ENCODE measurements around the gene FAM184B. TPM values are rescaled to one million over a fixed set of nuclear protein-coding genes. Genes with fewer than 3 reads are reported as not detected.
"Not testable (repeated sequence)": the region's sequence is repeated elsewhere in the genome, so short reads cannot be mapped to it uniquely, and the experiment has no call there.

FAM184B gene
- total RNA-seq, 4 donors from 2014 or later, result 0.11 to 0.53 (median 0.49) TPM; not detected in 1

- no peak for DNase-seq
- Histone ChIP-seq H3K4me3 (no peak overlapping the region), H3K27ac (no peak overlapping the region), H3K27me3 (no peaks in the 10 kb centered on the region), H3K4me1 (peaks cover 0 to 6% of the 10 kb centered on the region in 2 donors), H3K36me3 (no peaks in the 10 kb centered on the region), H3K9me3 (no peaks in the 10 kb centered on the region)
- in situ Hi-C loops (cut with MboI; ENCODE audit: low sequenced_read_pairs in 4 of 4), result loop anchor here in 1 of 4 donors (10.0 kb wide), 1 partner anchor 71 kb away; no protein-coding TSS in a partner anchor
- TF ChIP-seq POLR2A (IDR thresholded peaks at IDR 0.05) (no peak), CTCF (IDR thresholded peaks at IDR 0.05 in 4 of 5, conservative IDR thresholded peaks at IDR 0.05 in 1 of 5) (no peak)
- intact Hi-C loops (cut with DNase I; ENCODE audit: low total_unique reads), result no loop called here
- ATAC-seq, result no peak
Observed at GRCh38 chr4:17665852-17666251, 115.6 kb downstream of the FAM184B start.

- ATAC-seq, result no peak
- Histone ChIP-seq H3K9me3 (no peaks in the 10 kb centered on the region), H3K36me3 (no peaks in the 10 kb centered on the region), H3K27ac (no peak overlapping the region), H3K4me3 (no peak overlapping the region), H3K27me3 (no peaks in the 10 kb centered on the region), H3K4me1 (peaks cover 0 to 6% of the 10 kb centered on the region in 2 donors)
- intact Hi-C loops (cut with DNase I; ENCODE audit: low total_unique reads) (no loop called here), in situ Hi-C loops (cut with MboI; ENCODE audit: low sequenced_read_pairs in 4 of 4) (loop anchor here in 1 of 4 donors (10.0 kb wide), 1 partner anchor 71 kb away; no protein-coding TSS in a partner anchor)
- DNase-seq, result no peak
- TF ChIP-seq POLR2A (IDR thresholded peaks at IDR 0.05), result no peak
- TF ChIP-seq CTCF (IDR thresholded peaks at IDR 0.05 in 4 of 5, conservative IDR thresholded peaks at IDR 0.05 in 1 of 5), result no peak
Observed at GRCh38 chr4:17665346-17665745, 116.1 kb downstream of the FAM184B start.

- no peak for DNase-seq
- Histone ChIP-seq H3K27ac (no peak overlapping the region), H3K4me1 (peaks cover 0 to 2% of the 10 kb centered on the region in 2 donors), H3K27me3 (no peaks in the 10 kb centered on the region), H3K36me3 (no peaks in the 10 kb centered on the region), H3K9me3 (no peaks in the 10 kb centered on the region), H3K4me3 (no peak overlapping the region)
- TF ChIP-seq CTCF (IDR thresholded peaks at IDR 0.05 in 4 of 5, conservative IDR thresholded peaks at IDR 0.05 in 1 of 5) (no peak), POLR2A (IDR thresholded peaks at IDR 0.05) (no peak)
- intact Hi-C loops (cut with DNase I; ENCODE audit: low total_unique reads), result no loop called here
- in situ Hi-C loops (cut with MboI; ENCODE audit: low sequenced_read_pairs in 4 of 4), result loop anchor here in 1 of 4 donors (10.0 kb wide), 1 partner anchor 70 kb away; no protein-coding TSS in a partner anchor
- no peak for ATAC-seq
Observed at GRCh38 chr4:17664755-17665154, 116.7 kb downstream of the FAM184B start.

GRCh38 chr4:17662694-17663093 is 118.7 kb downstream of the FAM184B start:
- no peaks in the 10 kb centered on the region for H3K4me1 ChIP-seq
- no peaks in the 10 kb centered on the region for H3K9me3 ChIP-seq
- no peak overlapping the region for H3K27ac ChIP-seq
- no peaks in the 10 kb centered on the region for H3K27me3 ChIP-seq
- H3K36me3 ChIP-seq, result no peaks in the 10 kb centered on the region
- TF ChIP-seq POLR2A (IDR thresholded peaks at IDR 0.05) (no peak), CTCF (IDR thresholded peaks at IDR 0.05 in 4 of 5, conservative IDR thresholded peaks at IDR 0.05 in 1 of 5) (no peak)
- no peak for DNase-seq
- intact Hi-C loops (cut with DNase I; ENCODE audit: low total_unique reads), result no loop called here
- in situ Hi-C loops (cut with MboI; ENCODE audit: low sequenced_read_pairs in 4 of 4), result loop anchor here in 1 of 4 donors (10.0 kb wide), 1 partner anchor 68 kb away; no protein-coding TSS in a partner anchor
- H3K4me3 ChIP-seq, result no peak overlapping the region
- no peak for ATAC-seq

- ATAC-seq; H3K4me1 ChIP-seq; H3K36me3 ChIP-seq; in situ Hi-C loops (cut with MboI; ENCODE audit: low sequenced_read_pairs in 4 of 4); H3K27ac ChIP-seq; intact Hi-C loops (cut with DNase I; ENCODE audit: low total_unique reads); H3K4me3 ChIP-seq; H3K9me3 ChIP-seq; H3K27me3 ChIP-seq; DNase-seq: not testable (repeated sequence)
Observed at GRCh38 chr4:17659196-17659595, 122.2 kb downstream of the FAM184B start.

Measured in gastrocnemius medialis (tissue), 4 donors.